GM23338 (cell line): Measurements from ENCODE around the gene DUS3L. TPM values are rescaled to one million over a fixed set of nuclear protein-coding genes. Genes with fewer than 3 reads are reported as not detected.

Experiments
- ATAC-seq: fragments of 200-7000 bp; cut with Tn5 transposase; 3 replicates; pipeline ENCODE4 v1.9.1; 2020
- DNase-seq: peaks from one replicate; pipeline ENCODE4 v3.0.0-alpha.2; 2015; ENCODE audit warnings: low spot score
- H2AFZ ChIP-seq: fragments of 200-600 bp; sonication (generic); 2 replicates; pipeline ENCODE4 v1.8.0; 2016; ENCODE audit warnings: antibody characterized with exemption, mild to moderate bottlenecking, moderate library complexity
- H3F3A ChIP-seq: fragments of 200-600 bp; sonication (generic); replicated peaks from 2 replicates; pipeline ENCODE4 v1.8.0; 2017; ENCODE audit warnings: antibody characterized with exemption, mixed run types, low read depth
- H3K27ac ChIP-seq: fragments of 200-600 bp; sonication (generic); 2 replicates; pipeline ENCODE4 v1.6.1; 2016; ENCODE audit warnings: low read depth
- H3K27me3 ChIP-seq: fragments of 200-600 bp; sonication (generic); 2 replicates; pipeline ENCODE4 v1.8.0; 2016; ENCODE audit warnings: mild to moderate bottlenecking, mixed run types, moderate library complexity; ENCODE audit not compliant: insufficient read depth
- H3K36me3 ChIP-seq: fragments of 200-600 bp; sonication (generic); 2 replicates; pipeline ENCODE4 v1.8.0; 2016; ENCODE audit warnings: mild to moderate bottlenecking; ENCODE audit not compliant: insufficient read depth
- H3K4me1 ChIP-seq: fragments of 200-600 bp; sonication (generic); 2 replicates; pipeline ENCODE4 v1.8.0; 2016; ENCODE audit warnings: mild to moderate bottlenecking, moderate library complexity; ENCODE audit not compliant: insufficient read depth
- H3K4me2 ChIP-seq: fragments of 200-600 bp; sonication (generic); 2 replicates; pipeline ENCODE4 v1.7.1; 2017; ENCODE audit warnings: mixed run types
- H3K4me3 ChIP-seq: fragments of 200-600 bp; sonication (generic); 2 replicates; pipeline ENCODE4 v1.6.1; 2016; ENCODE audit warnings: mixed run types
- H3K79me2 ChIP-seq: fragments of 200-600 bp; sonication (generic); replicated peaks from 2 replicates; pipeline ENCODE4 v1.8.0; 2017; ENCODE audit warnings: mild to moderate bottlenecking; ENCODE audit not compliant: insufficient read depth
- H3K9me2 ChIP-seq: fragments of 200-600 bp; sonication (generic); 2 replicates; pipeline ENCODE4 v1.8.0; 2017; ENCODE audit not compliant: insufficient read depth
- H4K20me1 ChIP-seq: fragments of 200-600 bp; sonication (generic); replicated peaks from 2 replicates; pipeline ENCODE4 v1.8.0; 2017; ENCODE audit warnings: mild to moderate bottlenecking; ENCODE audit not compliant: insufficient read depth
- H3K27ac Mint-ChIP-seq: 2 replicates; pipeline ENCODE4 v1.8.0; 2020; ENCODE audit warnings: inconsistent platforms, mild to moderate bottlenecking, moderate library complexity, mixed read lengths
- H3K27me3 Mint-ChIP-seq: 3 replicates; pipeline ENCODE4 v1.8.0; 2022; ENCODE audit warnings: low read depth, mild to moderate bottlenecking, moderate library complexity, mixed read lengths, inconsistent platforms; ENCODE audit not compliant: insufficient read depth, poor library complexity
- H3K36me3 Mint-ChIP-seq: 3 replicates; pipeline ENCODE4 v1.8.0; 2021; ENCODE audit warnings: low read depth, mild to moderate bottlenecking, inconsistent platforms, moderate library complexity, mixed read lengths
- H3K4me1 Mint-ChIP-seq: 3 replicates; pipeline ENCODE4 v1.8.0; 2020; ENCODE audit warnings: mild to moderate bottlenecking, inconsistent platforms, mixed read lengths
- H3K4me3 Mint-ChIP-seq: 3 replicates; pipeline ENCODE4 v1.8.0; 2021; ENCODE audit warnings: moderate library complexity, mild to moderate bottlenecking, inconsistent platforms, mixed read lengths
- H3K9me3 Mint-ChIP-seq: 3 replicates; pipeline ENCODE4 v1.8.0; 2020; ENCODE audit warnings: moderate library complexity, mild to moderate bottlenecking, inconsistent platforms, mixed read lengths
- CREB1 ChIP-seq: fragments of 250-450 bp; sonication (Bioruptor Pico); IDR thresholded peaks from 2 replicates; pipeline ENCODE4 v1.5.0; 2020; ENCODE audit warnings: low read depth, mild to moderate bottlenecking, moderate library complexity
- CTCF ChIP-seq, 2 experiments: fragments of 200-600 bp in 1 of 2; sonication (generic) in 1 of 2; conservative IDR thresholded peaks; 2 replicates each; pipeline versions ENCODE4 v1.5.1 to v1.6.1; 2016 to 2017; ENCODE audit warnings: antibody characterized with exemption in 2 of 2, low read depth in 2 of 2, mild to moderate bottlenecking in 2 of 2, moderate library complexity in 1 of 2
- EZH2 ChIP-seq: fragments of 200-600 bp; sonication (generic); IDR thresholded peaks from one replicate; pipeline ENCODE4 v1.8.0; 2017; ENCODE audit warnings: antibody characterized with exemption, mild to moderate bottlenecking, low read depth; ENCODE audit not compliant: unreplicated experiment
- JUNB ChIP-seq: IDR thresholded peaks from one replicate; pipeline ENCODE4 v1.6.1; 2016; ENCODE audit warnings: antibody characterized with exemption; ENCODE audit not compliant: unreplicated experiment
- REST ChIP-seq: IDR thresholded peaks from one replicate; pipeline ENCODE4 v1.6.1; 2018; ENCODE audit warnings: antibody characterized with exemption; ENCODE audit not compliant: unreplicated experiment
- STAT1 ChIP-seq: IDR thresholded peaks from one replicate; pipeline ENCODE4 v1.6.1; 2016; ENCODE audit warnings: antibody characterized with exemption; ENCODE audit not compliant: unreplicated experiment
- ZNF331 ChIP-seq: fragments of 250-450 bp; sonication (Bioruptor Pico); IDR thresholded peaks from 2 replicates; pipeline ENCODE4 v1.5.0; 2020; ENCODE audit warnings: low read depth, mild to moderate bottlenecking, moderate library complexity
- ZNF462 ChIP-seq: fragments of 250-450 bp; sonication (Bioruptor Pico); IDR thresholded peaks from 2 replicates; pipeline ENCODE4 v1.5.0; 2020; ENCODE audit warnings: mild to moderate bottlenecking, moderate library complexity
- polyA plus RNA-seq: library from polyadenylated mRNA; unstranded; fragments of >200 nt; fragmentation: Nextera tagmentation; extraction: Ambion mirVana; gene quantifications from 2 replicates; pipeline ENCODE4 v1.2.1, GENCODE V29; 2016
- total RNA-seq: library from RNA; depleted of rRNA; stranded (reverse); fragments of >200 nt; shearing (Covaris generic); gene quantifications from 2 replicates; pipeline ENCODE4 v1.2.3, GENCODE V29; 2014

The DUS3L gene
- total and polyA plus RNA-seq, 2 experiments from 2014 or later = 26.2 to 53.0 TPM

- Mint-ChIP-seq H3K4me3 (no peak overlapping the region), H3K27ac (no peak overlapping the region)
- no peaks in the 10 kb centered on the region; the same call in 1 of the 2 replicates for H4K20me1 ChIP-seq
These were observed 2.2 kb upstream of the DUS3L start for GRCh38 chr19:5793188-5793587.

More at GRCh38 chr19:5793188-5793587, 2.2 kb upstream of the DUS3L start:
- Mint-ChIP-seq H3K36me3 (peaks cover 21% of the 10 kb centered on the region), H3K27me3 (peaks cover 18% of the 10 kb centered on the region), H3K4me1 (peaks cover 5% of the 10 kb centered on the region), H3K9me3 (no peaks in the 10 kb centered on the region; the same call in 1 of the 3 replicates)
- H3F3A ChIP-seq = no peaks in the 10 kb centered on the region
- TF ChIP-seq REST (no peak), ZNF331 (no peak), CTCF (conservative IDR thresholded peaks at IDR 0.05; ENCODE audit: low read depth in 2 of 2) (no peak), ZNF462 (CRISPR knock-in tag) (no peak), STAT1 (no peak), JUNB (no peak), CREB1 (no peak), EZH2 (no peak)
- no peaks in the 10 kb centered on the region for H3K27me3 ChIP-seq
- no peaks in the 10 kb centered on the region for H3K4me1 ChIP-seq
- H3K36me3 ChIP-seq = peaks cover 5% of the 10 kb centered on the region; the same call in 1 of the 2 replicates
- H3K4me2 ChIP-seq = no peak overlapping the region
- no peak for ATAC-seq
- no peaks in the 10 kb centered on the region for H3K9me2 ChIP-seq
- no peak overlapping the region for H3K27ac ChIP-seq
- no peaks in the 10 kb centered on the region for H3K79me2 ChIP-seq
- H2AFZ ChIP-seq = no peak overlapping the region
- no peak for DNase-seq
- no peak overlapping the region for H3K4me3 ChIP-seq
